A673 (cell line): Measurements from ENCODE around the gene SMIM20. TPM values are rescaled to one million over a fixed set of nuclear protein-coding genes. Genes with fewer than 3 reads are reported as not detected.

Experiments
- BruUV-seq: library from RNA; stranded (reverse); fragments of 400-500 nt; replicated peaks from 2 replicates; lab custom pipeline; 2021; lab: Mats Ljungman, UMichigan
- CTCF ChIA-PET: fragments of 300-600 bp; sonication (Branson Sonifier 250); formaldehyde crosslinking; loops from one replicate; lab custom pipeline; 2022; ENCODE audit warnings: antibody characterized with exemption; lab: Charles Lee
- POLR2A ChIA-PET: fragments of 300-600 bp; sonication (Branson Sonifier 250); formaldehyde crosslinking; loops from one replicate; lab custom pipeline; 2022; ENCODE audit warnings: antibody characterized with exemption; ENCODE audit not compliant: low non-redundant PET; lab: Charles Lee
- DNase-seq: peaks from one replicate; pipeline ENCODE4 v3.0.0-alpha.2; 2015; ENCODE audit warnings: low spot score
- H3K27ac ChIP-seq: fragments of 200-600 bp; sonication (generic); 2 replicates; pipeline ENCODE4 v1.5.1; 2016; ENCODE audit warnings: mixed run types, low read depth, mild to moderate bottlenecking, mixed read lengths, antibody characterized with exemption, low read length; ENCODE audit not compliant: poor library complexity, severe bottlenecking
- H3K27me3 ChIP-seq: fragments of 200-600 bp; sonication (generic); replicated peaks from 2 replicates; pipeline ENCODE4 v1.6.1; 2017; ENCODE audit warnings: mixed run types, low read depth, mild to moderate bottlenecking, mixed read lengths, antibody characterized with exemption, low read length; ENCODE audit not compliant: insufficient read depth, poor library complexity
- H3K36me3 ChIP-seq: fragments of 200-600 bp; sonication (generic); 2 replicates; pipeline ENCODE4 v1.6.1; 2016; ENCODE audit warnings: mixed run types, mild to moderate bottlenecking, mixed read lengths, antibody characterized with exemption, low read length; ENCODE audit not compliant: insufficient read depth, poor library complexity, severe bottlenecking
- H3K4me1 ChIP-seq: fragments of 200-600 bp; sonication (generic); 2 replicates; pipeline ENCODE4 v1.6.1; 2017; ENCODE audit warnings: mixed run types, mild to moderate bottlenecking, mixed read lengths, antibody characterized with exemption, low read length; ENCODE audit not compliant: insufficient read depth, poor library complexity, severe bottlenecking
- H3K4me3 ChIP-seq: fragments of 200-600 bp; sonication (generic); 2 replicates; pipeline ENCODE4 v1.5.1; 2016; ENCODE audit warnings: low read depth, mixed run types, mild to moderate bottlenecking, mixed read lengths, low read length; ENCODE audit not compliant: poor library complexity, severe bottlenecking
- H3K9me3 ChIP-seq: fragments of 200-600 bp; sonication (generic); 2 replicates; pipeline ENCODE4 v1.6.1; 2016; ENCODE audit warnings: mixed run types, low read depth, mild to moderate bottlenecking, mixed read lengths, antibody characterized with exemption, low read length; ENCODE audit not compliant: poor library complexity, severe bottlenecking
- CTCF ChIP-seq: fragments of 300-800, 200-600 bp; sonication (generic); conservative IDR thresholded peaks from 2 replicates; pipeline ENCODE4 v1.5.1; 2017; ENCODE audit warnings: low read depth, mild to moderate bottlenecking, antibody characterized with exemption, low read length, moderate library complexity, mixed read lengths
- EZH2 ChIP-seq: fragments of 200-600 bp; sonication (generic); IDR thresholded peaks from 2 replicates; pipeline ENCODE4 v1.6.1; 2017; ENCODE audit warnings: borderline replicate concordance, low read depth, mild to moderate bottlenecking, mixed read lengths, antibody characterized with exemption, low read length; ENCODE audit not compliant: poor library complexity, severe bottlenecking
- intact Hi-C: fragments of 100-400 bp; cut with micrococcal nuclease; formaldehyde crosslinking; loops from one replicate; pipeline ENCODE4 v1.10.0; 2022; ENCODE audit not compliant: unreplicated experiment
- total RNA-seq: library from RNA; stranded (reverse); gene quantifications from 2 replicates; pipeline ENCODE4 v1.2.3, GENCODE V29; 2021

Gene SMIM20
- total RNA-seq, 1 experiment from 2014 or later: 25.2 TPM

- H3K27ac ChIP-seq: no peak overlapping the region
- H3K36me3 ChIP-seq: no peaks in the 10 kb centered on the region
- no peak overlapping the region for H3K4me3 ChIP-seq
- ChIA-PET CTCF (interaction anchor here (0.7 kb wide), 1 partner anchor 30 kb away, joined by 4 read pairs; no protein-coding TSS in a partner anchor), POLR2A (interaction anchor here (0.6 kb wide), 1 partner anchor 43 kb away, joined by 3 read pairs; no protein-coding TSS in a partner anchor)
- no peaks in the 10 kb centered on the region for H3K4me1 ChIP-seq
- DNase-seq: no peak
- no TSS peak for BruUV-seq
- H3K27me3 ChIP-seq: no peaks in the 10 kb centered on the region
- H3K9me3 ChIP-seq: no peaks in the 10 kb centered on the region
- no peak for TF ChIP-seq CTCF
- TF ChIP-seq EZH2: no peak
- intact Hi-C loops: no loop called here
These were observed 30.5 kb upstream of the SMIM20 start for GRCh38 chr4:25883565-25883964.

GRCh38 chr4:25884031-25884782 lies 29.8 kb upstream of the SMIM20 start:
- ChIA-PET POLR2A (interaction anchor here (0.6 kb wide), 1 partner anchor 44 kb away, joined by 3 read pairs; no protein-coding TSS in a partner anchor), CTCF (no interaction called here)
- H3K27me3 ChIP-seq: no peaks in the 10 kb centered on the region
- no peaks in the 10 kb centered on the region for H3K9me3 ChIP-seq
- no peak overlapping the region for H3K4me3 ChIP-seq
- intact Hi-C loops: no loop called here
- no peaks in the 10 kb centered on the region for H3K36me3 ChIP-seq
- DNase-seq: no peak
- H3K4me1 ChIP-seq: no peaks in the 10 kb centered on the region
- BruUV-seq: no TSS peak
- no peak overlapping the region for H3K27ac ChIP-seq
- TF ChIP-seq CTCF (no peak), EZH2 (no peak)

GRCh38 chr4:25888781-25889180 lies 25.2 kb upstream of the SMIM20 start:
- intact Hi-C loops: no loop called here
- H3K9me3 ChIP-seq: no peaks in the 10 kb centered on the region
- no peaks in the 10 kb centered on the region for H3K36me3 ChIP-seq
- H3K27me3 ChIP-seq: no peaks in the 10 kb centered on the region
- no peak overlapping the region for H3K4me3 ChIP-seq
- H3K27ac ChIP-seq: no peak overlapping the region
- CTCF ChIA-PET: no interaction called here
- no peaks in the 10 kb centered on the region for H3K4me1 ChIP-seq
- DNase-seq: no peak
- TF ChIP-seq EZH2: no peak
- TF ChIP-seq CTCF: no peak
- POLR2A ChIA-PET: interaction anchor here (0.6 kb wide), 1 partner anchor 1355 kb away, joined by 3 read pairs; no protein-coding TSS in a partner anchor
- BruUV-seq: no TSS peak
